ENCODE measurements around the gene NAPA.

DNA sequence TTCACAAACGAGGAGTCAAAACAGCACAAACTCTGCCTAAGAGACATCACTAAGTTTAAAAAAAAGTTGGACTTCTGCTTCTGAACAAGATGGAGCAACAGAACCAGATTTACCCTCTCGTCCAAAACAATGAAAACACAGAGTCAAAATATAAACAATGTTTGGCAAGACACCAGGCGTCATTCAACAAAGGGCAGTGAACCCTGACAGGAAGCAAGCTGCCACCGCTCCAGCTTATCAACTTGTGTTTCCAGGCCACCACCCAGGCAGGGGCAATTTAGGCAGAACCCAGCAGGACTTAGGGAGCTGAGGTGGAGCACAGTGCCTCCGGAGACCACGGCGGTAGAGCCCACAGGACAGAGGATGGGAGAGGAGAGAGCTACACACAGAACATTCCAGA lies 8.6 kb upstream of the NAPA start:
- TF ChIP-seq EZH2 (IDR thresholded peaks at IDR 0.05; ENCODE audit: low read length, missing control alignments) (no peak), CTCF (conservative IDR thresholded peaks at IDR 0.05 in 1 of 2, IDR thresholded peaks at IDR 0.05 in 1 of 2; ENCODE audit: low read depth in 1 of 2, low read length in 2 of 2) (no peak)
